ENCODE results near the gene SH3D19.

SH3D19 gene

DNA sequence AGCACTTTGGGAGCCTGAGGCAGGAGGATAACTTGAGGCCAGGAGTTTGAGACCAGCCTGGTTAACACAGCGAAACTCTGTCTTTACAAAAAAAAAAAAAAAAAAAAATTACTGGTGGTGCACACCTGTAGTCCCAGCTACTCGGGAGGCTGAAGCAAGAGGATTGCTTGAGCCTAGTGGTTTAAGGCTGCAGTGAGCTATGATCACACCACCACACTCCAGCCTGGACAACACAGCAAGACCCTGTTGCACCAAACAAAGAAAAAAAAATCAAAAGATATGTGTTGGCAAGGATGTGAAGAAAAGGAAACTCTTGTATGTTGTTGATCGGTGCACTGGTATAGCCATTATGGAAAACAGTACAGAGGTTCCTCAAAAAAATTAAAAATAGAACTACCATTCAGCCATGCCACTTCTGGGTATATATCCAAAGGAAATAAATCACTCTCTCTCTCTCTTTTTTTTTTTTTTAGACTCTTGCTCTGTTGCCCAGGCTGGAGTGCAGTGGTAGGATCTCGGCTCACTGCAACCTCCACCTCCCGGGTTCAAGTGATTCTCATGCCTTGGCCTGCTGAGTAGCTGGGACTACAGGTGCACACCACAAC lies 15.2 kb downstream of the SH3D19 start:
- no peak overlapping the region for H3K4me2 ChIP-seq (ENCODE audit: low read length)
- no peaks in the 10 kb centered on the region for H3K79me2 ChIP-seq (ENCODE audit: low read length)

GRCh38 chr4:151304755-151305154 lies 20.6 kb downstream of the SH3D19 start:
- H3K27me3 ChIP-seq (ENCODE audit: low read depth, low read length): no peaks in the 10 kb centered on the region
- H3K9me3 ChIP-seq (ENCODE audit: insufficient read depth, low read length): no peaks in the 10 kb centered on the region
- H3K27ac ChIP-seq (ENCODE audit: low read length): no peak overlapping the region
- no peak overlapping the region for H3K4me3 ChIP-seq (ENCODE audit: low read length)
- no peaks in the 10 kb centered on the region for H3K36me3 ChIP-seq (replicated peaks; ENCODE audit: low read depth, low read length)
- no peaks in the 10 kb centered on the region for H3K4me1 ChIP-seq (ENCODE audit: low read length)
- no peak overlapping the region for H3K4me2 ChIP-seq (ENCODE audit: low read length)
- H3K9ac ChIP-seq (ENCODE audit: low read length): no peak overlapping the region
- no peaks in the 10 kb centered on the region for H4K20me1 ChIP-seq (ENCODE audit: insufficient read depth, low read length)
- no peak for TF ChIP-seq EZH2phosphoT487 (IDR thresholded peaks at IDR 0.05; ENCODE audit: low read depth)
- TF ChIP-seq, protein P1, sequence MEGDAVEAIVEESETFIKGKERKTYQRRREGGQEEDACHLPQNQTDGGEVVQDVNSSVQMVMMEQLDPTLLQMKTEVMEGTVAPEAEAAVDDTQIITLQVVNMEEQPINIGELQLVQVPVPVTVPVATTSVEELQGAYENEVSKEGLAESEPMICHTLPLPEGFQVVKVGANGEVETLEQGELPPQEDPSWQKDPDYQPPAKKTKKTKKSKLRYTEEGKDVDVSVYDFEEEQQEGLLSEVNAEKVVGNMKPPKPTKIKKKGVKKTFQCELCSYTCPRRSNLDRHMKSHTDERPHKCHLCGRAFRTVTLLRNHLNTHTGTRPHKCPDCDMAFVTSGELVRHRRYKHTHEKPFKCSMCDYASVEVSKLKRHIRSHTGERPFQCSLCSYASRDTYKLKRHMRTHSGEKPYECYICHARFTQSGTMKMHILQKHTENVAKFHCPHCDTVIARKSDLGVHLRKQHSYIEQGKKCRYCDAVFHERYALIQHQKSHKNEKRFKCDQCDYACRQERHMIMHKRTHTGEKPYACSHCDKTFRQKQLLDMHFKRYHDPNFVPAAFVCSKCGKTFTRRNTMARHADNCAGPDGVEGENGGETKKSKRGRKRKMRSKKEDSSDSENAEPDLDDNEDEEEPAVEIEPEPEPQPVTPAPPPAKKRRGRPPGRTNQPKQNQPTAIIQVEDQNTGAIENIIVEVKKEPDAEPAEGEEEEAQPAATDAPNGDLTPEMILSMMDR (IDR thresholded peaks at IDR 0.05; ENCODE audit: low read depth, low read length): no peak
- H3K79me2 ChIP-seq (ENCODE audit: low read length): no peaks in the 10 kb centered on the region
- no peak overlapping the region for H2AFZ ChIP-seq (ENCODE audit: low read depth, low read length)

More for the DNA sequence above, 15.2 kb downstream of the SH3D19 start:
- Histone ChIP-seq H4K20me1 (ENCODE audit: insufficient read depth, low read length) (no peaks in the 10 kb centered on the region), H2AFZ (ENCODE audit: low read depth, low read length) (no peak overlapping the region), H3K27ac (ENCODE audit: low read length) (no peak overlapping the region), H3K4me1 (ENCODE audit: low read length) (no peaks in the 10 kb centered on the region), H3K27me3 (ENCODE audit: low read depth, low read length) (no peaks in the 10 kb centered on the region), H3K4me3 (ENCODE audit: low read length) (no peak overlapping the region), H3K9me3 (ENCODE audit: insufficient read depth, low read length) (no peaks in the 10 kb centered on the region), H3K36me3 (replicated peaks; ENCODE audit: low read depth, low read length) (no peaks in the 10 kb centered on the region), H3K9ac (ENCODE audit: low read length) (no peak overlapping the region)
- no peak for TF ChIP-seq EZH2phosphoT487 (IDR thresholded peaks at IDR 0.05; ENCODE audit: low read depth)
- TF ChIP-seq, protein P1 (IDR thresholded peaks at IDR 0.05; ENCODE audit: low read depth, low read length): no peak

GRCh38 chr4:151304226-151304625 lies 21.2 kb downstream of the SH3D19 start:
- no peaks in the 10 kb centered on the region for H3K27me3 ChIP-seq (ENCODE audit: low read depth, low read length)
- H4K20me1 ChIP-seq (ENCODE audit: insufficient read depth, low read length): no peaks in the 10 kb centered on the region
- no peaks in the 10 kb centered on the region for H3K36me3 ChIP-seq (replicated peaks; ENCODE audit: low read depth, low read length)
- H3K9ac ChIP-seq (ENCODE audit: low read length): no peak overlapping the region
- no peak overlapping the region for H3K4me2 ChIP-seq (ENCODE audit: low read length)
- no peaks in the 10 kb centered on the region for H3K9me3 ChIP-seq (ENCODE audit: insufficient read depth, low read length)
- TF ChIP-seq, protein P1 (IDR thresholded peaks at IDR 0.05; ENCODE audit: low read depth, low read length): no peak
- no peak for TF ChIP-seq EZH2phosphoT487 (IDR thresholded peaks at IDR 0.05; ENCODE audit: low read depth)
- H3K4me1 ChIP-seq (ENCODE audit: low read length): no peaks in the 10 kb centered on the region
- H3K79me2 ChIP-seq (ENCODE audit: low read length): no peaks in the 10 kb centered on the region
- H3K27ac ChIP-seq (ENCODE audit: low read length): no peak overlapping the region
- no peak overlapping the region for H2AFZ ChIP-seq (ENCODE audit: low read depth, low read length)
- no peak overlapping the region for H3K4me3 ChIP-seq (ENCODE audit: low read length)

GRCh38 chr4:151302432-151302831 lies 23.0 kb downstream of the SH3D19 start:
- no peaks in the 10 kb centered on the region for H3K79me2 ChIP-seq (ENCODE audit: low read length)

More at GRCh38 chr4:151302432-151302831, 23.0 kb downstream of the SH3D19 start:
- no peaks in the 10 kb centered on the region for H3K27me3 ChIP-seq (ENCODE audit: low read depth, low read length)
- H3K27ac ChIP-seq (ENCODE audit: low read length): no peak overlapping the region
- H3K4me3 ChIP-seq (ENCODE audit: low read length): no peak overlapping the region
- H3K9me3 ChIP-seq (ENCODE audit: insufficient read depth, low read length): no peaks in the 10 kb centered on the region
- TF ChIP-seq, protein P1 (IDR thresholded peaks at IDR 0.05; ENCODE audit: low read depth, low read length): no peak
- no peak for TF ChIP-seq EZH2phosphoT487 (IDR thresholded peaks at IDR 0.05; ENCODE audit: low read depth)
- H3K9ac ChIP-seq (ENCODE audit: low read length): no peak overlapping the region
- H3K36me3 ChIP-seq (replicated peaks; ENCODE audit: low read depth, low read length): no peaks in the 10 kb centered on the region
- H3K4me2 ChIP-seq (ENCODE audit: low read length): no peak overlapping the region
- H2AFZ ChIP-seq (ENCODE audit: low read depth, low read length): no peak overlapping the region
- H3K4me1 ChIP-seq (ENCODE audit: low read length): no peaks in the 10 kb centered on the region
- H4K20me1 ChIP-seq (ENCODE audit: insufficient read depth, low read length): no peaks in the 10 kb centered on the region

Measured in OCI-LY3 (cell line).